ENCODE data around the gene TMEM128. TPM values are rescaled to one million over a fixed set of nuclear protein-coding genes. Genes with fewer than 3 reads are reported as not detected.
"Not testable (repeated sequence)": the region's sequence is repeated elsewhere in the genome, so short reads cannot be mapped to it uniquely, and the experiment has no call there.

TMEM128 gene
- total RNA-seq, 8 experiments from 2014 or later: 20.6 to 35.7 (median 29.7) TPM

DNA sequence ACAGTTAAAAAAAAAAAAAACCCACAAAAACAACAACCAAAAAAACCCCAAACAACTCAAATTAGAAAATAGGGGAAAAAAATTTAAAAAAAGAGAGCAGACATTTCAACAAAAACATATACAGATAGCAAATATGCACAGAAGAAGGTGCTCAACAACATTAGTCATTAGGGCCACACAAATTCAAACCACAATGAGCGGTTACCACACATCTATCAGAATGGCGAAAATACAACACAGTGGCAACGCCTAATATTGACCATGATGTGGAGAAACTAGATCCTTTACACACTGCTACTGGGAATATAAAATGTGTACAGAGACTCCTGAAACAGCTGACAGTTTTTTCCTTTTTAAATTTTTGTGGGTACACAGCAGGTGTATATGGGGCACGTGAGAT, 22.5 kb upstream of the TMEM128 start:
- 19 to 100% (median 85%) methylated on average over 1 to 4 of the region's 4 CpGs for WGBS, 10 experiments
- Histone ChIP-seq H3K4me1 (replicated peaks in 1 of 2) (no peaks in the 10 kb centered on the region), H3K4me3 (no peak overlapping the region), H3K27ac (no peak overlapping the region)
- peak in 2 of 8 experiments; percentile 51 to 52 for ATAC-seq (replicated peaks in 6 of 8)
- in situ Hi-C loops (cut with MboI; ENCODE audit: low pct_unique_long_range_greater_than_20kb in 2 of 9, low sequenced_read_pairs in 9 of 9, unreplicated experiment in 9 of 9): no loop called here

- in situ Hi-C loops (cut with MboI; ENCODE audit: low pct_unique_long_range_greater_than_20kb in 2 of 9, low sequenced_read_pairs in 9 of 9, unreplicated experiment in 9 of 9): no loop called here
- Histone ChIP-seq H3K4me1 (replicated peaks in 1 of 2) (no peaks in the 10 kb centered on the region), H3K27ac (no peak overlapping the region), H3K4me3 (no peak overlapping the region)
- ATAC-seq (replicated peaks in 6 of 8): peak in 2 of 8 experiments; percentile 88 to 95
- 0 to 100% (median 95%) methylated on average over 1 to 4 of the region's 4 CpGs for WGBS, 10 experiments
These were observed 21.8 kb upstream of the TMEM128 start for GRCh38 chr4:4269856-4270255.

DNA sequence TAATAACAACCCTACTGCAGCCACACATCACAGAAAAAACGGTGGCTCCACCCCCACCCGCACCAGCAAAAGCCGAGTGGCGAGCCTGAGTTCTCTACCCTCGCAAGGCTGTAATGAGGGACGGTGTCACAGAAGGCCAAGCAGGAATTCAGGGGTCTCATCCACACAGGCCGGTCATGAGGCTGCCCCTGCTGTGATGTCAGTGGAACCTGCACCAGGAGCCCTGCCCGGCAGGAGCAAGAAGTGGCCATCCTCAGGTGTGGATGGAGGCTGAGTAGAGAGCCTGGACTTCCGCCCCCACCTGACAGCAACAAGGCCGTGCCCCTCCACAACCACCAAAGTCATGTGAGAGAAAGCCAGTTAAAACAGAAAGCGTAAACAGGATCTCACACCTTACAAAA, 21.3 kb upstream of the TMEM128 start:
- no peak for ATAC-seq (replicated peaks in 6 of 8)
- Histone ChIP-seq H3K4me3 (no peak overlapping the region), H3K4me1 (replicated peaks in 1 of 2) (no peaks in the 10 kb centered on the region), H3K27ac (no peak overlapping the region)
- WGBS, 10 experiments: 85 to 100% (median 100%) methylated on average over 1 to 8 of the region's 11 CpGs; no CpG with 5 or more reads in 5 of the 10 experiments
- in situ Hi-C loops (cut with MboI; ENCODE audit: low pct_unique_long_range_greater_than_20kb in 2 of 9, low sequenced_read_pairs in 9 of 9, unreplicated experiment in 9 of 9): no loop called here

GRCh38 chr4:4268776-4269175, 20.8 kb upstream of the TMEM128 start:
- Histone ChIP-seq H3K4me1 (replicated peaks in 1 of 2) (no peaks in the 10 kb centered on the region), H3K4me3 (no peak overlapping the region), H3K27ac (no peak overlapping the region)
- 67 to 100% methylated on average over 1 of the region's 1 CpG; no CpG with 5 or more reads in 8 of the 10 experiments for WGBS, 10 experiments
- in situ Hi-C loops (cut with MboI; ENCODE audit: low pct_unique_long_range_greater_than_20kb in 2 of 9, low sequenced_read_pairs in 9 of 9, unreplicated experiment in 9 of 9): no loop called here
- ATAC-seq (replicated peaks in 6 of 8): no peak

DNA sequence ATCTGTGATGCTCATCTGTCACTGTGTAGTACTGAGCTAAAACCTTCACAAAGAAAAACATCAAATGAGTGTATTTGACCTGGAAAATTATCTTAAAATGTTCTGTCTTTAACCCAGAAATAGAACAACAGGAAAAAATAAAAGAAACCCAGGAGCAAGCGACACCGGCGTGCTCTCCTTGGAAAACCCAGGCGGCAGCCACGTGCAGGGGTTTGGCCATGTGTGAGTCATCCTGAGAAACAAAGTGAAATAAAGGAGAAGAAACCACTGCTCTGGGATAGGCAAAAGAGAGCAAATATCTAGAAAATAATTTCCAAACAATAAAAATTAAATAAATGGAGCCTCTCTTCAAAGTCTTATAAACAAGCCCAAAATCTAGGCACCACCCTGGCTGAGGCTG, 20.0 kb upstream of the TMEM128 start:
- 40 to 95% (median 79%) methylated on average over 1 to 5 of the region's 5 CpGs; no CpG with 5 or more reads in 1 of the 10 experiments for WGBS, 10 experiments
- in situ Hi-C loops (cut with MboI; ENCODE audit: low pct_unique_long_range_greater_than_20kb in 2 of 9, low sequenced_read_pairs in 9 of 9, unreplicated experiment in 9 of 9): no loop called here
- H3K4me1 ChIP-seq (replicated peaks in 1 of 2): no peaks in the 10 kb centered on the region
- H3K4me3 ChIP-seq: no peak overlapping the region
- no peak overlapping the region for H3K27ac ChIP-seq
- ATAC-seq (replicated peaks in 6 of 8): peak in 1 of 8 experiments; percentile 14

- 19 to 100% (median 54%) methylated on average over 1 to 6 of the region's 6 CpGs; no CpG with 5 or more reads in 1 of the 10 experiments for WGBS, 10 experiments
- no peak overlapping the region for H3K4me3 ChIP-seq
These were observed 12.2 kb upstream of the TMEM128 start for GRCh38 chr4:4260185-4260751.

GRCh38 chr4:4259484-4260100, 11.6 kb upstream of the TMEM128 start:
- ATAC-seq (replicated peaks in 6 of 8): no peak
- H3K4me3 ChIP-seq: no peak overlapping the region
- H3K4me1 ChIP-seq (replicated peaks in 1 of 2): peaks cover 9% of the 10 kb centered on the region in 2 donors
- H3K27ac ChIP-seq: no peak overlapping the region
- in situ Hi-C loops (cut with MboI; ENCODE audit: low pct_unique_long_range_greater_than_20kb in 2 of 9, low sequenced_read_pairs in 9 of 9, unreplicated experiment in 9 of 9): loop anchor here in 1 of 9 experiments (10.0 kb wide), 1 partner anchor 75 kb away; no protein-coding TSS in a partner anchor
- WGBS, 10 experiments: 4 to 39% (median 12%) methylated on average over 2 to 9 of the region's 9 CpGs

More at GRCh38 chr4:4260185-4260751, 12.2 kb upstream of the TMEM128 start:
- H3K27ac ChIP-seq: no peak overlapping the region
- H3K4me1 ChIP-seq (replicated peaks in 1 of 2): peaks cover 9% of the 10 kb centered on the region in 2 donors
- ATAC-seq (replicated peaks in 6 of 8): peak in 3 of 8 experiments; percentile 48 to 76 (median 72)
- in situ Hi-C loops (cut with MboI; ENCODE audit: low pct_unique_long_range_greater_than_20kb in 2 of 9, low sequenced_read_pairs in 9 of 9, unreplicated experiment in 9 of 9): no loop called here

- 44 to 100% (median 75%) methylated on average over 1 to 3 of the region's 3 CpGs; no CpG with 5 or more reads in 3 of the 10 experiments for WGBS, 10 experiments
- H3K4me1 ChIP-seq (replicated peaks in 1 of 2); ATAC-seq (replicated peaks in 6 of 8); H3K4me3 ChIP-seq; H3K27ac ChIP-seq: not testable (repeated sequence)
- in situ Hi-C loops (cut with MboI; ENCODE audit: low pct_unique_long_range_greater_than_20kb in 2 of 9, low sequenced_read_pairs in 9 of 9, unreplicated experiment in 9 of 9): loop anchor here in 1 of 9 experiments (10.0 kb wide), 1 partner anchor 77 kb away; no protein-coding TSS in a partner anchor
These were observed 9.7 kb upstream of the TMEM128 start for GRCh38 chr4:4257705-4258104.

DNA sequence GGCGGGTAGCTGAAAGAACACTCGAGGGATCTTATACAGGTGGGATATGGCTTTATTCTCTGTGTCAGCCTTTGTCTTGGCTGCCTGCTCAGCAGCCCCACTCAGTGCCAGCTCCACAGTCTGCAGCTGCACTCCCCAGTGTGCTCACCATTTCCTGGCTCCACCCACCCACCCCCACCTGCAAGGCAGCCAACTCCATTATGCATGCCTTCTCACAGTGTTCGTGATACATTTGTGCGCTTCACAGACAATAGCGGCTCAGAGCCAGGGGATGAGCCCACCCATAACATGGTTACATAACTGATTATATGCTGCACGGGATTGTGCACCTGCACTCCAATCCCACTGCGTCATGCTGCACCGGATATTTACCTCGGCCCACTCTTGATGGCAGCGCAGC, 8.8 kb upstream of the TMEM128 start:
- 0 to 100% (median 65%) methylated on average over 1 to 8 of the region's 10 CpGs; no CpG with 5 or more reads in 4 of the 10 experiments for WGBS, 10 experiments
- no peak overlapping the region for H3K27ac ChIP-seq
- no peak overlapping the region for H3K4me3 ChIP-seq
- ATAC-seq (replicated peaks in 6 of 8): peak in 3 of 8 experiments; percentile 74 to 84 (median 83)
- H3K4me1 ChIP-seq (replicated peaks in 1 of 2): peaks cover 9% of the 10 kb centered on the region in 2 donors
- in situ Hi-C loops (cut with MboI; ENCODE audit: low pct_unique_long_range_greater_than_20kb in 2 of 9, low sequenced_read_pairs in 9 of 9, unreplicated experiment in 9 of 9): loop anchor here in 1 of 9 experiments (10.0 kb wide), 1 partner anchor 78 kb away; no protein-coding TSS in a partner anchor

DNA sequence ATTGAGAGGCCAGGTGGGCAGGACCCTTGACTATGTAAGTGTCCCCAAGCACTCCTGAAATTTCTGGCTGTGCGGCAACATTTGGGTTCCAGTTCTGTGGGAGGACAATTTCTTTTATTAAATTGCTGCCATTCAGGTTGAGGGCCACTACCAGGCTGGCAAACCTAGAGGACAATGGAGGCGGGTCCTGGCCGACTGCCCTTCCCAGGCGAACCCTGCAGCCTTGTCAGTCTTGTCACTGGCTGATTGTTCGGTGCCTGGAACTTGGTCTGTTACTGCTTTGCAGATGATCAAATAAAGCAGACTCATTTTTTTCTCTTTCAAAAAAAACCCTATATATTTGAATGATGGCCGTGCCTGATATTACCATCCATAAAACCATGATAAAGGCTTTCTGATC, 6.6 kb upstream of the TMEM128 start:
- no peak overlapping the region for H3K4me3 ChIP-seq
- peaks cover 5 to 6% of the 10 kb centered on the region in 2 donors for H3K4me1 ChIP-seq (replicated peaks in 1 of 2)
- in situ Hi-C loops (cut with MboI; ENCODE audit: low pct_unique_long_range_greater_than_20kb in 2 of 9, low sequenced_read_pairs in 9 of 9, unreplicated experiment in 9 of 9): loop anchor here in 1 of 9 experiments (10.0 kb wide), 1 partner anchor 80 kb away; no protein-coding TSS in a partner anchor
- peak in 3 of 8 experiments; percentile 42 to 47 (median 44) for ATAC-seq (replicated peaks in 6 of 8)
- H3K27ac ChIP-seq: no peak overlapping the region
- 14 to 92% (median 64%) methylated on average over 1 to 4 of the region's 6 CpGs; no CpG with 5 or more reads in 3 of the 10 experiments for WGBS, 10 experiments

- H3K4me3 ChIP-seq: no peak overlapping the region
- ATAC-seq (replicated peaks in 6 of 8): no peak
- H3K27ac ChIP-seq: no peak overlapping the region
- 73 to 93% (median 80%) methylated on average over 3 to 9 of the region's 11 CpGs; no CpG with 5 or more reads in 3 of the 10 experiments for WGBS, 10 experiments
- peaks cover 1% of the 10 kb centered on the region in 2 donors for H3K4me1 ChIP-seq (replicated peaks in 1 of 2)
- in situ Hi-C loops (cut with MboI; ENCODE audit: low pct_unique_long_range_greater_than_20kb in 2 of 9, low sequenced_read_pairs in 9 of 9, unreplicated experiment in 9 of 9): loop anchor here in 1 of 9 experiments (10.0 kb wide), 1 partner anchor 81 kb away; no protein-coding TSS in a partner anchor
These were observed 6.2 kb upstream of the TMEM128 start for GRCh38 chr4:4254199-4254598.

DNA sequence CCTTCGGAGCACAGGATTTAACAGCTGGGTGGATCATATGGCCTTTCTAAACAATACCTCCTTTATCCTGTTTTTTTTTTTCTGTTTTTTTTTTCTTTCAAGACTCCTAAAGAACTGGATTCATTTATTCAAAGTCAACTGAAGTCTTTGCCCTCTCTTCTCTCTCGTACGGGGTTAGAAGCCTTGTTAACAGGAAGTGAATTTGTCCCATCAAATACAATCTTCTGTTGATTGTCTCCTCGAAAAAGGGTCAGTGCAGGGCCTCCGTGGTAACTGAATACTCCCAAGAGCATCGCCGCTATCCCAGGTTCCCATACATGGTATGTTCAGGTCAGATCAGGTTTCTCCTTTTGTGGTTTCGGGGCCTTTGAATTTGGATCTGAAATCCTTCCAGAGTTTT, 1.8 kb upstream of the TMEM128 start:
- Histone ChIP-seq H3K27ac (no peak overlapping the region), H3K4me1 (replicated peaks in 1 of 2) (peaks cover 10 to 13% of the 10 kb centered on the region in 2 donors), H3K4me3 (no peak overlapping the region)
- in situ Hi-C loops (cut with MboI; ENCODE audit: low pct_unique_long_range_greater_than_20kb in 2 of 9, low sequenced_read_pairs in 9 of 9, unreplicated experiment in 9 of 9): loop anchor here in 1 of 9 experiments (10.0 kb wide), 1 partner anchor 85 kb away; no protein-coding TSS in a partner anchor
- ATAC-seq (replicated peaks in 6 of 8): no peak
- WGBS, 10 experiments: 25 to 90% (median 77%) methylated on average over 2 to 8 of the region's 8 CpGs

DNA sequence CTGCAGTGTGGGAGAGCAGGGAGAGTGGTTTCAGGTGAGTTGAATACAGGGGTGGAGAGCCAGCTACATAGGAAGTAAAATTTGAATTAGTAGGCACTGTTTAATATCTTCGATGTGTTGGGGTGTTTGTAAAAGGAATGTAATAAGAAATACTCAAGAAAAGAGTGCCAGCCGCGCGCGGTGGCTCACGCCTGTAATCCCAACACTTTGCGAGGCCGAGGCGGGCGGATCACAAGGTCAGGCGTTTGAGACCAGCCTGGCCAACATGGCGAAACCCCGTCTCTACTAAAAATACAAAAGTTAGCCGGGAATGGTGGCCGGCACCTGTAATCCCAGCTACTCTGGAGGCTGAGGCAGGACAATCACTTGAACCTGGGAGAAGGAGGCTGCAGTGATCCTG, 1.3 kb upstream of the TMEM128 start:
- H3K27ac ChIP-seq; ATAC-seq (replicated peaks in 6 of 8); in situ Hi-C loops (cut with MboI; ENCODE audit: low pct_unique_long_range_greater_than_20kb in 2 of 9, low sequenced_read_pairs in 9 of 9, unreplicated experiment in 9 of 9): not testable (repeated sequence)
- Histone ChIP-seq H3K4me1 (replicated peaks in 1 of 2) (peaks cover 10 to 13% of the 10 kb centered on the region in 2 donors), H3K4me3 (peak overlapping the region in 1 of 5 donors; percentile 92)
- 93 to 100% (median 96%) methylated on average over 1 to 13 of the region's 15 CpGs; no CpG with 5 or more reads in 3 of the 10 experiments for WGBS, 10 experiments
